GM20431 (cell line): ENCODE results near the gene ABCC6.

Source experiments
- in situ Hi-C: fragments of 300-500 bp; cut with MseI, MboI; formaldehyde crosslinking; loops from one replicate; pipeline ENCODE4 v1.15.0; 2020; ENCODE audit warnings: low sequenced_read_pairs; ENCODE audit not compliant: unreplicated experiment

ABCC6 gene

DNA sequence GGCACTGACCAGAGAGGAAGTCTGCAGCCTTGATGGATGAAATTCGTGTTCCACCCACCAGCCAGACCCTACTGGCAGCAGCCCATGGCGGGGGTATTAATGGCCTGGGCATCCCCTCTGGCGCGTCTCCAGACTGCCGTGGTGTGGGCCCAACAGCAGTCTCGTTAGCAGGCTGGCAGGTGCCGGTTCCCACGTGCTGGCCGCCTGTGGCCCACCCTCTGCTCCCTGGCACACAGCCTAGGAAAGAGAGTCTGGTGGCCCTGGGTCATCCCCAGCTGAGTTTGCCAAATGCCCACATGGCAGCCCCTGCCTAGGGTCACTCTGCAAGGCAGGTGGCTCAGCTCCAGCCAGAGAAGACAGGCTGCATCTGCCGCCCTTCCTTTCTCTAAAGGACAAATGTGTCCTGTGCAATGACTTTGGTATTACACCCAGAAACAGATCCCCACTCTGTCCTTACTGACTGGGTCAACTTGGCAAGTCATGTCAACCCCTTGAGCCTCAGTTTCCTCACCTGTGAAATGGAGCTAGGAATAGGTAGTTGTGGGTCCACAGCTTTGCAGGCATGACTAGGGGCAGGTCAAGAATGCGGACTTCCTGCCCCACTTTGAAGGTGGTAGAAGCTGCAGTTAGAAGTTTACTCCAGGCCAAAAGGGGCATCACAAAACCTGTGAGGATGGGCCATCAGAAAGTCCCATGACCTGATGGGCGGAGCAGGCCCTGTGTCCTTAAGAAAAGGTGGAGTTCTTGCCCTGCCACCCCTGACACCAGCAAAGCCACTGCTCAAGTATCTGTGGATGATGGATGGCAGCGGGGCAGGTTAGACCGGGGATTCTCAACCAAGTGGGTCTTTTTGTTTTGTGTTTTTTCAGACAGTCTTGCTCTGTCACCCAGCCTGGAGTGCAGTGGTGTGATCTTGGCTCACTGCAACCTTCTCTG, 76.6 kb downstream of the ABCC6 start:
- in situ Hi-C loops, result no loop called here

- in situ Hi-C loops, result no loop called here
Measured at GRCh38 chr16:16145286-16145685, 78.0 kb downstream of the ABCC6 start.

DNA sequence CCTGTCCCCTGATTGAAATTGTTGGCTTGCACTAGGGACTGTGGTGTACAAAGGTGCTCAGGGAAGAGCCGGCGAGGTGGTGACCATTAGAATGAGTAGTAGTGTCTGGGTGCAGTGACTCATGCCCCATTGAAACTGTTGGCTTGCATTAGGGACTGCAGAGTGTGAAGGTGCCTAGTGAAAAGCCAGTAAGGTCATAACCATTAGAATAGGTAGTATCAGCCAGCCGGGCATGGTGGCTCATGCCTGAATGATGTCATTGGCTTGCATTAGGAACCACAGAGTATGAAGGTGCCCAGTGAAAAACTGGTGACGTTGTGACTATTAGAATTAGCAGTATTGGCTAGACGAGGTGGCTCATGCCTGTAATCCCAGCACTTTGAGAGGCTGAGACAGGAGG, 78.9 kb downstream of the ABCC6 start:
- in situ Hi-C loops, result no loop called here

- in situ Hi-C loops, result no loop called here
Measured at GRCh38 chr16:16143931-16144330, 79.4 kb downstream of the ABCC6 start.

- in situ Hi-C loops, result no loop called here
Measured at GRCh38 chr16:16143038-16143763, 80.1 kb downstream of the ABCC6 start.

DNA sequence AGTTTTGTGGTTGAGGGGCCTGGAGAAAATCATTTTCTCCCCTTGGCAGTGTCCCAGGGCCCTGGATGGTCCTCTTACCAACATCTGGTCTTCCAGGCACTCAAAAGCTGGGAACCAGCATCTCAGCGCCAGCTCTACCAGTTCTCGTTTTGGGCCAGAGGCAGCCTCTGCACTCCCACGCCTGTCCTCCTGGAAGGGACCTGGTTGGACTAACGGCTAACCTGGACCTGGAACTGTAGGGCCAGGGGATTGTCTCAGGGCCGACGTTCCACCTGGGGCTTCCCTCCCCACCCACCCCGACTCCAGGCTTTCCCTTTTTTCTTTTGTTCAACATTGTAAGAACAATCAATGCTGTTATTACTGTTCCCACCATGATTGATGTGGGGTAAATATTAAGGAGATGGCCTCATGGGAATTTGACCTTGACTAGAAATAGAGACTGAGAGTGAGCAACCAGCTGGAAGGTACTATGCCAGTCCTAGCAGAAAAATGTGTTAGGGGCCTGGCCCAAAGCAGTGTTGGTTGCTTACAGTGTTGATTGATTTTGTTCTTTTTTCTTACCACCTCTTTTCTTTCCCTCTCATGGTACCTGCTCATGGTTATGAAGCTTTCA, 81.4 kb downstream of the ABCC6 start:
- in situ Hi-C loops, result no loop called here

DNA sequence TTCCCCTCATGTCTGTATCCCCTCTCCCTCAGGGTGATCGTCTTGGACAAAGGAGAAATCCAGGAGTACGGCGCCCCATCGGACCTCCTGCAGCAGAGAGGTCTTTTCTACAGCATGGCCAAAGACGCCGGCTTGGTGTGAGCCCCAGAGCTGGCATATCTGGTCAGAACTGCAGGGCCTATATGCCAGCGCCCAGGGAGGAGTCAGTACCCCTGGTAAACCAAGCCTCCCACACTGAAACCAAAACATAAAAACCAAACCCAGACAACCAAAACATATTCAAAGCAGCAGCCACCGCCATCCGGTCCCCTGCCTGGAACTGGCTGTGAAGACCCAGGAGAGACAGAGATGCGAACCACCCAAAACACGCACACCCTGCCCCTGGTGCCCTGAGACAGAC, 82.2 kb downstream of the ABCC6 start:
- in situ Hi-C loops, result no loop called here

- in situ Hi-C loops, result no loop called here
Measured at GRCh38 chr16:16140537-16140936, 82.8 kb downstream of the ABCC6 start.

- in situ Hi-C loops, result no loop called here
Measured at GRCh38 chr16:16139806-16140205, 83.5 kb downstream of the ABCC6 start.

DNA sequence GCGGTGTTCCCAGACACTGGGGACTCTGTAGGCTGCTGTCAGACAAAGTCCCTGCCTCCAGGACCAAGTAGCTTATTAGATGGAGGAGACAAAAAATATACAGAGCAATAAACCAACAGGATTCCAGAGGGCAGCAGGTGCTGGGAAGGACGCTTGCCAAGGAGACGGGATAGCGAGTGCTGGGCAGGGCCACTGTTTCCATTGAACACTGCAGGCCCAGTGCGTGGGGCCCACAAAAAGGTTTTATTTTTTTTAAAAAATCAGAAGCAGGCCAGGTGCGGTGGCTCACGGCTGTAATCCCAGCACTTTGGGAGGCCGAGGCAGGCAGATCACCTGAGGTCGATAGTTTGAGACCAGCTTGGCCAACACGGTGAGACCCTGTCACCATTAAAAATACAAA, 84.2 kb downstream of the ABCC6 start:
- in situ Hi-C loops, result no loop called here

GRCh38 chr16:16138034-16138635, 85.2 kb downstream of the ABCC6 start:
- in situ Hi-C loops, result no loop called here

- in situ Hi-C loops, result no loop called here
Measured at GRCh38 chr16:16137110-16137509, 86.2 kb downstream of the ABCC6 start.

- in situ Hi-C loops, result no loop called here
Measured at GRCh38 chr16:16136588-16136987, 86.7 kb downstream of the ABCC6 start.

GRCh38 chr16:16133943-16134604, 89.2 kb downstream of the ABCC6 start:
- in situ Hi-C loops, result no loop called here

DNA sequence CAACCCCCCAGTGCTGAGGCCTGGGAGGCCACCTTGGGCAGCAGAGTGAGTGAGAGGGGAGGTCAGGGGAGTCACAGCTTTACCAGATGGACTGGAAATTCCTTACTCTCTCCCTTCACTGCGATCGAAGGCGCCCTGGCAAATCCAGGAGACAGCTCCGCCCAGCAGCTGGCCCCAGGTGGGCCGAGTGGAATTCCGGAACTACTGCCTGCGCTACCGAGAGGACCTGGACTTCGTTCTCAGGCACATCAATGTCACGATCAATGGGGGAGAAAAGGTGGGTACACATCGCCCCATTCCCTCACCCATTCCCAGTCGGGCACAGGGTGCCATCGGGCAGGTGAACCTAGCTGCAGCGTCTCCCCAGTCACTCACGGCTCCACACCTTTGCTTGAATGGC, 91.6 kb downstream of the ABCC6 start:
- in situ Hi-C loops, result no loop called here

GRCh38 chr16:16131204-16131603, 92.1 kb downstream of the ABCC6 start:
- in situ Hi-C loops, result no loop called here

GRCh38 chr16:16127469-16128116, 95.7 kb downstream of the ABCC6 start:
- in situ Hi-C loops, result loop anchor here (10.0 kb wide), 1 partner anchor 363 kb away; no protein-coding TSS in a partner anchor

- in situ Hi-C loops, result loop anchor here (10.0 kb wide), 1 partner anchor 362 kb away; no protein-coding TSS in a partner anchor
Measured at GRCh38 chr16:16126896-16127295, 96.4 kb downstream of the ABCC6 start.

GRCh38 chr16:16124974-16125373, 98.3 kb downstream of the ABCC6 start:
- in situ Hi-C loops, result loop anchor here (10.0 kb wide), 1 partner anchor 360 kb away; no protein-coding TSS in a partner anchor
